ENCODE results near the gene SETBP1.

- TF ChIP-seq CTCF (IDR thresholded peaks at IDR 0.05) (no peak), POLR2A (IDR thresholded peaks at IDR 0.05) (no peak), EP300 (IDR thresholded peaks at IDR 0.05) (no peak)
These were observed 139.3 kb downstream of the SETBP1 start for GRCh38 chr18:44819944-44820510.
